ENCODE measurements around the gene SMAD3.

DNA sequence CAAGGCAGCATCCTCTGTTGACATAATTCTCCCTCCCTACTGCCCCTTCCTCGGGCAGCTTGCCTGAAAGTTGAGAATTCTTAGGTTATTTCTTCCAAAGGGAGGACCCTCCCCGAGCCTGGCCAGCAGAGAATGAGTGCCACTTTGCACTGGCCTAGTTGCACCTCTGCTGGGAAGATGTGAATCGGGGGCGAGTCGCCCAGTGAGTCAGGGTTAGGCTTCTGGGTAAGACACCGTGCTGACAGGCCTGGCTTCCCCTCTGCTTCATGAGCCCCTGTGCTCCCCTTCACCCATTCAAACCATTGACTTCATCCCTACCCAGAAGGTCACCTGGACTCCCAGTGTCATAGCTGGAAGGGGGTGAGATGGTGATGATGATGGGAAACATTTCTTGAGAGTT, 106.8 kb downstream of the SMAD3 start:
- TF ChIP-seq CTCF (IDR thresholded peaks at IDR 0.05) (no peak), EZH2 (IDR thresholded peaks at IDR 0.05) (no peak), EZH2phosphoT487 (IDR thresholded peaks at IDR 0.05) (no peak)
